Measurements from ENCODE around the gene LSM5. TPM values are rescaled to one million over a fixed set of nuclear protein-coding genes. Genes with fewer than 3 reads are reported as not detected.

Gene LSM5
- polyA plus RNA-seq (2012; ENCODE audit: insufficient read depth, insufficient read length, low read depth), result 127 TPM

- Histone ChIP-seq H3K36me3 (peaks cover 14% of the 10 kb centered on the region), H3K9me3 (no peaks in the 10 kb centered on the region), H3K27me3 (no peaks in the 10 kb centered on the region), H3K4me3 (ENCODE audit: low read depth, low read length) (peak within 1 kb of the TSS; percentile 94), H3K4me1 (no peaks in the 10 kb centered on the region)
- TF ChIP-seq CTCF (IDR thresholded peaks at IDR 0.05; ENCODE audit: low read depth, low read length), result no peak
- DNase-seq, result peak; percentile 92
These were observed at the start of gene LSM5 for GRCh38 chr7:32490127-32490796. LSM5 (minus strand) TSS chr7:32490380; CDS start chr7:32490365, 15 bp downstream.

- Histone ChIP-seq H3K4me1 (no peaks in the 10 kb centered on the region; the same call in 1 of the 2 replicates), H3K36me3 (peaks cover 7% of the 10 kb centered on the region), H3K4me3 (ENCODE audit: low read depth, low read length) (no peak overlapping the region), H3K9me3 (no peaks in the 10 kb centered on the region), H3K27me3 (no peaks in the 10 kb centered on the region)
- TF ChIP-seq CTCF (IDR thresholded peaks at IDR 0.05; ENCODE audit: low read depth, low read length), result no peak
- DNase-seq, result no peak
These were observed 49.2 kb upstream of the LSM5 start for GRCh38 chr7:32539366-32539765.

- no peak overlapping the region for H3K4me3 ChIP-seq (ENCODE audit: low read depth, low read length)
- TF ChIP-seq CTCF (IDR thresholded peaks at IDR 0.05; ENCODE audit: low read depth, low read length), result no peak
- H3K27me3 ChIP-seq, result no peaks in the 10 kb centered on the region
- H3K9me3 ChIP-seq, result no peaks in the 10 kb centered on the region
- H3K36me3 ChIP-seq, result no peaks in the 10 kb centered on the region
- no peaks in the 10 kb centered on the region for H3K4me1 ChIP-seq
- DNase-seq, result no peak
These were observed 47.6 kb upstream of the LSM5 start for GRCh38 chr7:32537760-32538159.

GRCh38 chr7:32536585-32536984, 46.4 kb upstream of the LSM5 start:
- TF ChIP-seq CTCF (IDR thresholded peaks at IDR 0.05; ENCODE audit: low read depth, low read length), result no peak
- Histone ChIP-seq H3K36me3 (no peaks in the 10 kb centered on the region), H3K4me1 (no peaks in the 10 kb centered on the region), H3K27me3 (no peaks in the 10 kb centered on the region), H3K4me3 (ENCODE audit: low read depth, low read length) (no peak overlapping the region), H3K9me3 (no peaks in the 10 kb centered on the region)
- DNase-seq, result no peak

GRCh38 chr7:32536016-32536415, 45.8 kb upstream of the LSM5 start:
- no peak for TF ChIP-seq CTCF (IDR thresholded peaks at IDR 0.05; ENCODE audit: low read depth, low read length)
- H3K27me3 ChIP-seq, result no peaks in the 10 kb centered on the region
- H3K4me1 ChIP-seq, result no peaks in the 10 kb centered on the region
- H3K4me3 ChIP-seq (ENCODE audit: low read depth, low read length), result no peak overlapping the region
- H3K36me3 ChIP-seq, result no peaks in the 10 kb centered on the region
- no peak for DNase-seq
- H3K9me3 ChIP-seq, result no peaks in the 10 kb centered on the region

GRCh38 chr7:32535162-32535702, 45.1 kb upstream of the LSM5 start:
- H3K27me3 ChIP-seq, result no peaks in the 10 kb centered on the region
- DNase-seq, result no peak
- no peak for TF ChIP-seq CTCF (IDR thresholded peaks at IDR 0.05; ENCODE audit: low read depth, low read length)
- H3K9me3 ChIP-seq, result no peaks in the 10 kb centered on the region
- H3K4me3 ChIP-seq (ENCODE audit: low read depth, low read length), result no peak overlapping the region
- no peaks in the 10 kb centered on the region for H3K4me1 ChIP-seq
- H3K36me3 ChIP-seq, result no peaks in the 10 kb centered on the region
